Stimulated activated naive CD4-positive, alpha-beta T cell treated with Interleukin-2 at 50 U/mL for 16 hours (primary cell): ENCODE data around the gene NCOA4.
"Not testable (repeated sequence)": the region's sequence is repeated elsewhere in the genome, so short reads cannot be mapped to it uniquely, and the experiment has no call there.

Experiments
- DNase-seq: peaks from one replicate; lab custom pipeline; 2025; lab: John Stamatoyannopoulos, UW

The NCOA4 gene

DNA sequence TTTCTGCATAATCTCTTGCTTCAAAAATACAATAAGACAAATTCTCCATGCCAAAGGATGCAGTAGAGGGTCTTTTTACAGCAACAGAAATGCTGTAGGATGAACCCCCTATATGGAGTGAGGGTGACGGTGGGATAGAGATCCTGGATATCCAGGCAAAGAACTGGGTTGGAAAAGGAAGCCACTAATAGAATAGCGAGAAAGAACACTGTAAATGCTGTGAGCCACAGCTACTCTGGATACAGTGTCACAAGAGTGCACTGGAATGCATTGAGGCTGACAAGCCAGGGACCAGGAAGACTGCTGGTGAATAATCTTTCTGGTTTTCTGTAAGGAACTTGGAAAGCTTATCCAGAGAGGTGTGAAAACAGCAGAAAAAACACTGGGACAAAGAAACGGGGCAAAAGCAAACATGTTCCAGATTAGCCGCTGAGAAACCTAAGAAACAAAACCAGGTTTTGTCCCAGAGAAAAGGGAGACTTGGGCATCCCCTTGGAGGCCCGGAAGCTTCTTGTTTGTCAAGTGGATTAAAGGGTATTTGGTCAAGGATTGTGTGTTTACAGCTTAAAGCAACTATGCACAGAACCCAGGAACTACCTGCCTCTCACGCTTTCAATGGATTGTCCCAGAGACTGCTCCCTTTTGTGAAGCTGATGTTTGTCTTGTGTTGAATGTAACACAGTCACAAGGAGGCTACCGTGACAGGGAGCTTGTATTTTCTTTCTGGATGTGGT is 21.8 kb upstream of the NCOA4 start:
- DNase-seq: no peak

DNA sequence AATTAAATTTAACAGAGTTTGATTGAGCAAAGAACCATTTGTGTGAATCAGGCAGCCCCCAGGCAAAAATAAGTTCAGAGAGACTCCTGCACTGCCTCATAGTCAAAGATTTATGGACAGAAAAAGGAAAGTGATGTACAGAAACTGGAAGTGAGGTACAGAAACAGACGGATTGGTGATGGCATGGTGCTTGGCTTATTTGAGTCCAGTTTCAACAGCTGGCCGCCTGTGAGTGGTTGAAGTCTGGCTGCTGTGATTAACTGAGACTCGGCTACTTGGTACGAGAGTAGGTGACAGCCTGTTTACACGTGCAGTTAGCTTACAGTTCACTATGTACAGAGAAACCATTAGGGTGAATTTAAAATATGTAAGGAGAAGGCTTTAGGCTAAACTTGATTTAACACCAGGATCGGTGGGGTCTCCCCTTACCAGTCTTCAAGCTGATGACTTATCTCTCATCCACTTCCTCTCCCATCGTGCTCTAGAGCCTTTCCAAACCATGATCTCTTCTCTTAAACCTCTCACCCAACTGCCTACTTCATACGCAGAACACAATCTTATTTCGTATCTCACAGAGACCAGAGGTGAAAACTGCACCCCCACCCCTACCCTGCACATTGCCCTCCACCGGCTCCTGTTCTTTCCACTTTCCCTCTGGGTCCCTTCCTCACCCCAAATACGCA is 20.7 kb upstream of the NCOA4 start:
- DNase-seq: no peak

DNA sequence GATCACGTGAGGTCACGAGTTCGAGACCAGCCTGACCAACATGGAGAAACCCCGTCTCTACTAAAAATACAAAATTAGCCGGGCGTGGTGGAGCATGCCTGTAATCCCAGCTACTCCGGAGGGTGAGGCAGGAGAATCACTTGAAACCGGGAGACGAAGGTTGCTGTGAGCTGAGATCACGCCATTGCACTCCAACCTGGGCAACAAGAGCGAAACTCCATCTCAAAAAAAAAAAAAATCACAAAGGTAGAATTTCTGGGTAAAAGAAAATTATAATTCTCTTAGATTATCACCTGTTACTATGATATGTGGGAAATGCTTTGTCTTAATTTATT is 19.0 kb upstream of the NCOA4 start:
- DNase-seq: not testable (repeated sequence)

DNA sequence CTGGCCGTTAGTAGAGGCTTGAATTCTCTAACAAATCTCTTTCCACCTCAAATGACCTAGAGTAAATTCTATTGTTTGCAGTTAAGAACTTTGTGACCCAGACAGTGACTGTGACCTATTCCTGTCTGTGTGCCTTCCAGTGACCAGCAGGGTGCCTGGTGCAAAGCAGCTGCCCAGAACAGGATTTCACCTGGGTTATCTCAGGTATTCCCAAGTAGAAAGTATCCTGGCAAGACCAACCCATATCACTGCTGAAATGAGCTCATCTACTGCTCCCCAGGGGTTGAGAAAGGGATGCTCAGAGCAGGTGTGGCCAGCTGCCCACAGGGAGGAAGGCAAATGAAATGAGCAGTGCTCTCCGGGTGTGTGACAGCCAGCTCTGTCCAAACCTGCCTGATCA is 17.7 kb upstream of the NCOA4 start:
- DNase-seq: no peak

DNA sequence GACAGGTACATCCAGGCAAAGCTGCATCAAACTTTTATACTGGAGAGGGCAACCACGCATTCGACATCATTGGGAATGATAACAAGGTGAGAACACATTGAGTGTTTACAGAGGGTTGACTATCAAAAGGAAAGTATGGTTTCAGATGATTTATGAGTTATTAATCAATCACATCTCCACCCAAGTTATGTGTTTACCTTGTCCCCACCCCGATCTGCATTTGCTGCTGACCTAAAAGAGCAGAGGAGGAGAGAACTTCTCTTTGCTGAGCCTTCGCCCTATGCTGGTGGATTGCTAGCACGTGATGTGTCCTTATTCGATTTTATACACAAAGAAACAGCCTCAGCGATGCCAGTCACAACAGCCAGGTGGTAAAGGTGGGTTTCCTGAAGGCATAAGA is 15.8 kb upstream of the NCOA4 start, which contains the start of gene MSMB:
Gene MSMB (minus strand): TSS at position 9 of the 400 bp plus-strand sequence. CDS start 32 bp downstream, outside the sequence.
- DNase-seq: no peak

DNA sequence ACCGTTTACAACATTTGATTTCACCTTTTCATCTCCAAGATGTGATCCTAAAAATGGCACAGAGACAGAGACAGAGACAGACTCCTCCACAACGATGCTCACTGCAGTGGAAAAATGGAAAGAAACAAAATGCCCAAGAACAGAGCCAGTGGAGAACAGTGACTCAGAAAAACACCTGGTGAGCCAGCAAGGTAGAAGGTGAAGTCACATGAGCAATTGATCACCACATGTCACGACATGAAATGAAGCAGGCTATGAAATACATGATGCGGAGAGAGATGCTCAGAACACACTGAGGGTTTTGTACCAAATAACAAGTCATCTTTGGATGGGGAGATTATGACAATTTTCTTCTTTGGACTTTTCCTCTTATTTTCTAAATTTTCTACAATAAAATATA is 12.1 kb upstream of the NCOA4 start:
- no peak for DNase-seq

DNA sequence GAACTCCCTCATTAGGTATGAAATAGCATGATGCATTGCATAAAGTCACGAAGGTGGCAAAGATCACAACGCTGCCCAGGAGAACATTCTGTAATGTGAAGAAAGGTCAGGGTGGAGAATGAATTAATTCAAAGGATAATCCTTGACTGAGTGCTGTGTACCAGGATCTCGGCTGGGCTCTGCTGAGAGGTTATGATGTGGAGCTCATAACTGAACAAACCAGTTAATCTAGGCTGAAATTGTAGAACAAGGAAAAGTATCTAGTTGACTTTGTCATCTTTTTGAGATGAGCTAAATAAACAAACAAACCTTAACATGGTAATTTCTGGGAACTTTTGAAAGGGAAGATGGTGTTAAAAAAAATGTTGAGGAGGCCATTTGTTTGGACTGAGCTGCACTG is 9.6 kb upstream of the NCOA4 start:
- DNase-seq: no peak

DNA sequence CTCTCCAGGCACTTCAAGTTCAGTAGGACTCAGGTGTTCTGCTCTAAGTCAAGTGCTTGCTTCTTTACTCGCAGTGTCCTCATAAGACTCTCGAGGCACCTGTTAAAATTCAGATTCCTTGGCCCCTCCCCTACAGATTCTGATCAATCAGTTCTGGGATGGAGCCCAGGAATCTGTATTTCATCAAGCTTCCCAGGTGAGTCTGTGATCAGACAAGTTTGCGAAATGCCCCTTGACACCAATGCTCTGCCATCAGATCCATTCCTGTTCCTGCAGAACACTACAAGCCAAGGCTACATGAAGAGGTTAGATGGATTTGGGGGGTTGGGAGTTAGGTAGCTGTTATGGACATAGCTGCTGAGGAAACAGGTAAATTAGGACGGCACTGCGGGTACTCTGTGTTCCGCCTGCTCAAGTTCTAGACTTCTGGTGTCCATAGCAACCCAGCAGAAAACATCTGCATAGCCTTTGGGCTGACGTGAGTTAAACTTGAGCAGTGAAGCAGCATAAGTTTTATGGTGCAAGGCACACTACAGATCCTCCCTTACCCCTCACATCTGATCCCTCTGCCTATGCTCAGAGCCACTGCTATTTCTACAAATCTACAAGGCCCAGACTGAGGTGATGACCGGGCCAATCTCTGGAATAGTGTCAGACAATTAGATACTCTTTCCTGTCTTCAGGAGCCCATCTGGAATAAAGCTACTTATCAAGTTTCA is 6.8 kb upstream of the NCOA4 start:
- no peak for DNase-seq

DNA sequence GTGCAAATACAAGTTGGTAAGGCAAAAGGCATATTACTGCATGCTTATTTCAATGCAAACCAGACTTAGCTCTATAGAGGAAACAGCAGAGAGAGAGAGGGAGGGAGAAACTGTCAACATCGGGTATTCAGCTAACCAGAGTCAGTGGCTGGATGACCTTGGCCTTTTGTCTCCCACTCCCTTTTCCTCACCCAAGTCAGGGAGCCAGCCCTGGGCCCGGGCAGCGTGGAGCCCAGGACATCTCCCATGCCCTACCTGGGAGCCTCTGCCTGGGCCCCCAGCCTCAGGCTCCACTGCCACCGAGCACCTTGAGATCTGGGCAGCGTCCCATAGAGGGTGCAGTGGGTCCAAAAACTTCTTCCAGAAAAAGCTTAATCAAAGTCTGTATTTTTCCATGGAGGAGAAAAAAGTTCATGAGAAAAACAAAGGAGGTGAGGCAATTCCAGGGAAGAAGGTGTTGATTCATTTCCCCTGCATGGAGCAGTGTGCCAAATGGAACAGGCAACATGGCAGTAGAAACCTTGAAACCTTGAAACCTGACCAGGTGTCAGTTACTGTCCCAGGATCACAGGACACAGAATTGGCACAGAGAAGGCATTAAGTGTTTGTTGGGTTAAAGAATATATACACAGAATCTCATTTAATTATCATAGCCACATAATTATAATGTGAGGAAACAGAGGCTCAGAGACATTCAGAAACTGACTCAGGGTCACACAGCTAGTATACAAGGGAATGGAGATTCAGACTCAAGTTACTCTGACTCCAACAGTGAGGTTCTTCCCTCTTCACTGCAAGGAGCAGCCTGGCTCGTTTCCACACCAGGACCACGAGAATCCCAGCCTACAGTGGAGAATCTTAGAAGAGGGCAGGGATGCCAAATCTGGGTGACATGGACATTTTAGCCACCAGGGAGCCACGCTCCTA is 5.8 kb upstream of the NCOA4 start:
- DNase-seq: no peak

DNA sequence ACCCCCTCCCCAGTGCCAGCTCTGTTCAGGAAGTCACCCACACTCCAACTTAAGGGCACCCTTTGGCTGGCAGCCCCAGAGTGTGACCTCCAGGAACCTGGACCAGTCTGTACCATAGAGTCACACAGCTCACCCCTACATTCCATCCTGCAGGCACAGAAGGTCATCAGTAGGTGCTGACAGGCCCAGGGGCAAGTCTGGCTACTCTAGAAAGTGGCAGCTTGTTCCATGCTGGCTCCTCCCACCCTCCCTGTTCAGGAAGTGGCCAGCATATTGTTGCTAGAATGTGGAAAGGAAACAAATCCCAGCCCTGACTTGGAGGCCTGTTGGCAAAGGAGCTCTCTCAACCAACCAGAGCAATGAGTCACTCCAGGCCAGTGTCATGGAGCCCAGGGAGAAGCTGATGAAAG is 3.2 kb upstream of the NCOA4 start:
- DNase-seq: no peak

DNA sequence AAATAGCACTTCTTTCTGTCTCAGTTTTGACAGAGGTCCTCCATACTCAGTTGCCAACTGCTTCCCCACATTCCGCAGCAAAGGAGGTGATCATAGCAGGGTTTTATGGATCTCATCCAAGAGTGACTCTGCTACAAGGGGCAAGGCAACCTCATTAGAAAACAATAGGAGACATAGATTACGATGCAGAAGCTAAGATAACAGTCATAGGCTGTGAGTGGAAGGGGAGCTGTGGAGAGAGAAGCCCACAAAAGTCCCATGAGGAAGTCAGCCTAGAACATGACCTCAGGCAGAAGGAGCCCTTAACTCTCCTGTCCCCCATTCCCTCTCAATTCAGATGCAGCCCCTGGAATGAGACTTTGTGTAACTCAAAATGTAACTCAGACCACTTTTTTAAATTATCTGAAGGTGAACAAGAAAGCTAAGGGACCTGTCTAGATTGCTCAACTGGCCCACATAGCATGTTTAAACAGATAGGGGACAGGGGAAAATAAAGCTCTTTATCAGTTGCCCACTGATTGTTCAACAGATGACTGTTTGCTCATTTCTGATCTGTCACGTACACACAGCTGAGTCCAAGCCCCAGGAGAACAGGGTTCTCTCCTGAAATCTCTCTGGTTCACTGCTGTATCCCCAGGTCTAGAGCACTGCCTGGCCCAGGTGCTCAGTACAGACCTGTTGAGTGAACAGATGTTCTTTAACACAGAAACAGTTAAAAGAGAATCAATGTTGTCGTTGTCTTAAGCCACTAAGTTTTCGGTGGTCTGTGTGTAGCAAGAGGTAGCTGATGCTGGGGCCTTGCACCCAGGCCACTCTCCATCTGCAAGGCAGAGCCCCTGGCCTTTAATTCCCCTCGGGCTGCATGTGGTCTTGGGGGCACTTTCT is 1.5 kb upstream of the NCOA4 start:
- DNase-seq: no peak

DNA sequence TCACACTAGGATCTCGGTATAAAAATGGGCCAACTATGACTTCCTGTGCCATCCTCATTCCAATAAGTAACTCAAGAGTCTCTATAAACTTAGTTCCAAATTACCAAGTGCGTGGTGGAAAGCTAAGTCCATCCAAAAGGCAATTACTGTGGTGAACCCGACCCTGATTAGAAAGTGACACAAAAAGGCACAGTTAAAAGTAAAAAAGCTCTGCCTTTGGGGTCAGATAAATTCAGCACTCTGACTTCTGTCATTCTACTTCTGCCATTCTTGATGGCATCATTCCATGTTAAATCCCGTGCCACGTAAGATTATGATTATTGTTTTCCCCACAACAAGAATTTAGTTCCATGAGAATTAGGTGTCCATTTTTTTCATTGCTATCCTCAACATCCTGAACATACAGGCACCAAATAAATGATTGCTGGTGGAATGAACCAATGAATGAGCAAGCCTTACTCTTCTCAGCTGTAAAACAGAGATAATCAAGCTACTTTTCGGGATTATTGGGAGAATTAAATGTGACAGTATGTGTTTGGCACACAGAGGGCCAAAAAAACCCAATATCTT is 877 bp downstream of the NCOA4 start:
- DNase-seq: no peak

DNA sequence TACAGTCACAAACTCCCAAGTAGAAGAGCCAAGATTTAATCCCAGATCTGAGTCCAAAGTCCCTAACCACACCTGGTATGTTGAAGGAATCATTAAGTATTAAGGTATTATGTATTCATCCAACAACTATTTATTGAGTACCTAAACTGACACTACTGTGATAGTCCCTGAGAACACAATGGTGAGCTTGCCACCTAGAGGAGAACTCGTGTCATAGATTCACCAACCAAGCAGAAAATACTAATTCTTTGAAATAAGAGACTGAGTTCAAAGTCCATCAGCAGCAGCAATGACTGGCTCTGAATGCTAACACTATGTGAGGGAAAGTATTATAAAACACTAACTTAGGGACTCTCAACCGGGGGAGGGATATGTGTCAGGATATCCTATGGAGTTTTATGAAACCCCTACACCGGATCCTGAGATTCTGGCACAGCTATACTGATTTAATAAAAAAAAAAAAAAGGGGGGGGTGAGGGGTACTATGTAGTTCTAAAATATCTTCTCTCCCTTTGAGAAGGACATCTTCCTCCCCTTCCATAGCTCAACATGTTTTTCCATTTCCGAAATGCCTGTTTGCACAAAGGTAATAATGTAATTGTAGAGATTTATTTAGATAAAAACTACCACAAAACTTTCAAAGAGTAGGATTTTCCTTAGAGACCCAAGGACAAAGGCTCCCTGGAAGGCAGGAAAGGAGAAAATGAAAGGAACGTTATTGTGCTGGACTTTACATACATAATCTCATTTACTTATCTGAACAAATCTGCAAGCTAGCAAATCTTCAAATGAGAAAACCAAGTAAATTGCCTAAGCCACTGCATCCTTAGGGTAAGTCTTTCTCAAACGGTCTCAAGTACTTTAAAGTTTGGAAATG is 1.6 kb downstream of the NCOA4 start:
- no peak for DNase-seq

DNA sequence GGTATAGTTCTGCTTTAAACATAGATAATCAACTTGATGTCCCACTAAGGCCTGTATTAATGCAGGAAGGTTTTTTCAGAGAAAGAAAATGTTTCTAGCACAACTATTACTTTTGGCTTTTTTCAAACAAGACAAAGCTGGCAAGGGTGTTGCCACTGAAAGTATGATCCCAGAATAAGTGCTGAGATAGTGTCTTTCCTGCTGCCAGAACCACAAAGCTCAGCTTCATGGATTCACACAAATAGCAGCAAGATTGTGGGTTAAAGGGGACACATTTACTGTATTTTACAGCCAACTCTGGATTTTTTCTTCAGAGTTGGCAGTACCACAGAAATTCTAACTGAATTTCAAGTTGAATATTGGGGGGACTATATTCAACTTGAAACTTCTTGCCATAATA is 4.3 kb downstream of the NCOA4 start:
- DNase-seq: no peak

DNA sequence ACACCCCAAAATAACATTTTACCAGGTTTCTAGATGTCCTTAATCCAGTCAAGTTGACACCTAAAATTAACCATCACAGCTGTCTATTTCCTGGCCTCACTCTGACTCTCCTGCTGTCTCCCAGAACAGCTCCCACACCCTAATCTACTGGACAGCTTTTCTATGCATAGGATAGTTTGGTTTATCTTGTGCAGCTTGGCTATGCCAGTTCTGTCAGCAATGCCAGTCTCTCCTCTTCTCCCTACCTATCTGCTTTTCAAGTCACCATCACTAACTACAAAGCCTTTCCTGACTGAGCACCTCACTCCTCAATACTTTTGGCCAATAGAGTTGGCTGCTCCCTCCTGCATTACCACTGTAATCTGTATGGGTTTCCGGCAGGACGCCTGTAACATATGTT is 5.0 kb downstream of the NCOA4 start:
- no peak for DNase-seq

DNA sequence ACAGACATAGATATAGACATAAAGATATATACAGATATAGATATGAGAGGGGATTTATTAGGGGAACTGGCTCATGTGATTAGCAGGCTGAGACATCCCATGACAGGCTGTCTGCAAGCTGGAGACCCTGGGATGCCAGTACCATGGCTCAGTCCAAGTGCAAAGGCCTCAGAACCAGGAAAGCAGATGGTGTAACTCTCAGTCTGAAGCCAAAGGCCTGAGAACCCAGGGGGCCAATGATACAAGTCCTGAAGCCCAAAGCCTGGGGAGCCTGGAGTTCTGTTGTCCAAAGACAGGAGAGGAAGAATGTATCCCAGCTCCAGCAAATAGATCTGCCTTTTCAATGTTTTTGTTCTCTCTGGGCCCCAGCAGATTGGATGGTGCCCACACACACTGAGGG is 5.5 kb downstream of the NCOA4 start:
- no peak for DNase-seq

DNA sequence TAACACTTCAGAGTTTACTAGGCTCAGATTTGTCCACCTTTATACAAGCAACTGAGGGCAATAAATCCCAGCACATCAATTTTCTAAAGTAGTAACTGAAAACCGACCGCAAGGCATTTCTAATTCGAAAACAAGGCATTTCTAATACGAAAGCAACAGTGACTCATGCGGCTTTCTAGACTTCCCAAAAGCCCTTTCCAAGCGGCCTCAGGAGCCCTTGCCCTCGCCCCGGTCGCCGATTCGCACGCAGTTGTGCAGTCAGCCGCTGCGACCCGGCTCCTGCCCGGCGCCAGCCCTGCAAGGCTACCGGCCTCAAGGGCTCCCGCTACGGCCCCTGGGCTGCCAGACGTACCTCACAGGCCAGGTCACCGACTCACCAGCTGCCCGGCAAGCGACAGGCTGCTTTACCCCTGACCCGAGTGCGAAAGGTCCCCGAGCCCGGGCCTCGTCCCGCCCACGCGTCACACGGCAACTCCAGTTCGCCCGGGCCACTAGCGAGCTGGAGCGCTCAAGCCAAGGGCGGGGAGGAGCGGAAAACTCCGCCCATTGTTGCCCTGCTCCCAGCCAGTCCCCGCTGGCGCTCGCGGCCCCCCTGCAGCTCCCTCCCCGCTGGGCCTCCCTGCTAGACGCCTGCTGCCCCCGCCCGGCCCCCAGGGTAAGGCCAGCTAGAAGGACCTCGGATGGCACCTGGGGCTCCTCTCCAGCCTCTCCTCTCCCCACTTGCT is 7.3 kb downstream of the NCOA4 start:
- DNase-seq: peak; percentile 77

DNA sequence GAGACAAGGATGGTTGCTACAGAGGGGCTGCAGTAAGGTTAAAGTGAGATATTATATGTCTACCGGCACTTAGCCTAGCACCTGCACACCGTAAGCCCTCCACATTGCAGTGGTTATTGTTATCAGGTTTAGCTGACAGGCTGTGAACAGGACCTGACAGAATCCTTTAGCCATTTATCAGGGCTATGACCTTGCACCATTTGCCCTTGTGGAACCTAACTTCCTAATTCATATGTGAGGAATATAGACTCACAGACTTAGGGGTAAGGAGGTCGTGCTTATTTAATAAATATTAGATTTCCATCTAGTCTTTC is 10.1 kb downstream of the NCOA4 start:
- DNase-seq: no peak
